ENCODE data around the gene AUTS2. TPM values are rescaled to one million over a fixed set of nuclear protein-coding genes. Genes with fewer than 3 reads are reported as not detected.

AUTS2 gene
- total and polyA plus RNA-seq, 2 of the 8 experiments (the other 6 are each of a cell fraction or from before 2014, with no cell fraction given) = 25.9 to 101 TPM

GRCh38 chr7:69678494-69679187 is 80.4 kb downstream of the AUTS2 start (continued):
- TF ChIP-seq USF2 (IDR thresholded peaks at IDR 0.05; ENCODE audit: low read length) (no peak), NANOG (IDR thresholded peaks at IDR 0.05; ENCODE audit: insufficient read depth, low read depth, low read length, poor library complexity, severe bottlenecking) (no peak), POU5F1 (IDR thresholded peaks at IDR 0.05; ENCODE audit: low read depth, low read length) (no peak), JUN (IDR thresholded peaks at IDR 0.05; ENCODE audit: low read depth, low read length) (no peak), E2F6 (IDR thresholded peaks at IDR 0.05) (no peak), SIRT6 (IDR thresholded peaks at IDR 0.05; ENCODE audit: low read length) (no peak)
